Fibroblast of the aortic adventitia (primary cell): ENCODE results near the gene TENT4A. TPM values are rescaled to one million over a fixed set of nuclear protein-coding genes. Genes with fewer than 3 reads are reported as not detected.

Experiments used
- DNase-seq: peaks from one replicate; pipeline ENCODE4 v3.0.0-alpha.2; 2010; ENCODE audit warnings: low read depth
- H3K4me3 ChIP-seq: 2 replicates; pipeline ENCODE4 v1.5.1; 2011; ENCODE audit warnings: low read depth, mild to moderate bottlenecking, control low read depth, low read length, moderate library complexity
- total RNA-seq: library from RNA; depleted of rRNA; stranded (reverse); fragments of >200 nt; gene quantifications from 2 replicates; pipeline ENCODE4 v1.2.3, GENCODE V29; 2012; ENCODE audit warnings: low replicate concordance
- TF ChIP-seq, protein P1 (sequence below): IDR thresholded peaks from 2 replicates; pipeline ENCODE4 v1.5.1; 2011; ENCODE audit warnings: mild to moderate bottlenecking, low read length, control low read depth, inconsistent platforms; ENCODE audit not compliant: insufficient read depth

TENT4A gene
- total RNA-seq, 1 donor = 21.4 TPM

DNA sequence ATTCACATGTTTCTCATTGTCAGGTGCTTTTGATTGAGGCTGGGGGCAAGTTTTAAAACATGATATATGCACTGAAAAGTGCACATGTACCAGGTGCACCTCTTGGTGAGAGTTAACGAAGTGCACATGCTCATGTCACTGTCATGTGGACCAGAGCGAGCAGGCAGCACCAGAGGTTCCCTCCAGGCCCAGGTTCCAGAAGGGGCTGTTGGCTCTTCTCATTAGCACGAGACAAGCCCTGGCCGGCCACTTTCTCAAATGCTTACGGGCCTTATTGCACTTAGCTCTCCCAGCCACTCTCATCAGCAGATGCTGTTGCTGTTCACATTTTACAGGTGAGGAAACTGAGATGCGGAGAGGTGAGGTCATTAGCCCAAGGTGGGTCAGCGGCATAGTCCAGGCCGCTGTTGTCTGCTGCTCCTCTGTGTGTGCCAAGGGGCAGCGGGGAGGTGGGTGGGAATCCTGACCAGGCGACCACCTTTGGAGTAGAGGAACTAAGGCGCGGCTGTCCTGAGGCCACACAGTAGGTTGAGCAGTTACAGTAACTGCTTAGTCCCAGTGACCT is 27.4 kb downstream of the TENT4A start:
- DNase-seq = no peak
- H3K4me3 ChIP-seq = no peak overlapping the region
- TF ChIP-seq, protein P1, sequence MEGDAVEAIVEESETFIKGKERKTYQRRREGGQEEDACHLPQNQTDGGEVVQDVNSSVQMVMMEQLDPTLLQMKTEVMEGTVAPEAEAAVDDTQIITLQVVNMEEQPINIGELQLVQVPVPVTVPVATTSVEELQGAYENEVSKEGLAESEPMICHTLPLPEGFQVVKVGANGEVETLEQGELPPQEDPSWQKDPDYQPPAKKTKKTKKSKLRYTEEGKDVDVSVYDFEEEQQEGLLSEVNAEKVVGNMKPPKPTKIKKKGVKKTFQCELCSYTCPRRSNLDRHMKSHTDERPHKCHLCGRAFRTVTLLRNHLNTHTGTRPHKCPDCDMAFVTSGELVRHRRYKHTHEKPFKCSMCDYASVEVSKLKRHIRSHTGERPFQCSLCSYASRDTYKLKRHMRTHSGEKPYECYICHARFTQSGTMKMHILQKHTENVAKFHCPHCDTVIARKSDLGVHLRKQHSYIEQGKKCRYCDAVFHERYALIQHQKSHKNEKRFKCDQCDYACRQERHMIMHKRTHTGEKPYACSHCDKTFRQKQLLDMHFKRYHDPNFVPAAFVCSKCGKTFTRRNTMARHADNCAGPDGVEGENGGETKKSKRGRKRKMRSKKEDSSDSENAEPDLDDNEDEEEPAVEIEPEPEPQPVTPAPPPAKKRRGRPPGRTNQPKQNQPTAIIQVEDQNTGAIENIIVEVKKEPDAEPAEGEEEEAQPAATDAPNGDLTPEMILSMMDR = no peak

DNA sequence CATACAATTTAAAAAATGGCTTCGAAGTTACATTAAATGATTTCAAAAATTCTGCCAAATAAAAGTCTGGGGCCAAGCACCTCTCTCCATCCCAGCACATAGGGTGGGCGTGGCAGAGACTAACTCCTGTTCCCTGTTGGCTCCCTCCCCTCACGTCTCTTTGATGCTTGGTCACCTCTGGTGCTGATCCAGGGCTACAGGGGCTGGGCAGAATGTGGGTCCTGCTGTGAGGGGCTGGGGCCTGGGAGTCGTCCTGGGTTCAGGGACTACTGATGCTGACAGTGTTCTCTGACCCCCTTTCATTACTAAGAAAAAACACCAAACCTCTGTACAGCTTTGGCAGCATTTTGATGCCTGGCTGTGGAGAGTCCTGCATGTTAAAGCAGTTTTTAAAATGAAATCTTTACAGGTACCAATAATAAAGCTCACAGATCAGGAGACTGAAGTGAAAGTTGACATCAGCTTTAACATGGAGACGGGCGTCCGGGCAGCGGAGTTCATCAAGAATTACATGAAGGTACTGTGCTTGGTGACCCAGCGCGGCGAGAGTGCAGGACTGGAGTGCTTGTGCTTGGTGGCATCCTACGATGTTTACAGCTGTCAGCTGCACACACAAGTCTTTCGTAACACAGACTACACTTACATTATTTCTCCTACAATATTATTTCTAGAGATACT is 29.0 kb downstream of the TENT4A start:
- TF ChIP-seq, protein P1 = no peak
- H3K4me3 ChIP-seq = no peak overlapping the region
- DNase-seq = no peak

DNA sequence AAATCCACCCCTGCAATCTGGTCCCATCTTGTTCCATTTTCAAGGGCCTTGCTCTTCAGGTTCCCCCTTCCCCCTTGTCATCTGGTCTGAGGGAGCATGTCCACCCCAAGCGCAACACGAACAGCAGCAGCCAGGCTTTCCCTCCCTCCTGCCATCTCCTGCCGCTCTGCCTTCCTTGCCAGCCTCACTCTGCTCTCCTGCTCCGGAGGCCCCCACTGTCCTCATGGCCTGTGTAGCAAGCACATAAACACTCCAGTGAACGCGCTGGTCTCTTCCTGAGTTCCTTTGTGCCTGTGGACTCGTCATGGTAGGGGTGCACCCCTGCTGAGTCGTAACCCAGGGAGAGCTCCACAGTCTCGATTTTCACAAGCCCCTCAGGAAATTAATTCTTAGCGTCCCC is 29.9 kb downstream of the TENT4A start:
- no peak for DNase-seq
- H3K4me3 ChIP-seq = no peak overlapping the region
- TF ChIP-seq, protein P1 = no peak

DNA sequence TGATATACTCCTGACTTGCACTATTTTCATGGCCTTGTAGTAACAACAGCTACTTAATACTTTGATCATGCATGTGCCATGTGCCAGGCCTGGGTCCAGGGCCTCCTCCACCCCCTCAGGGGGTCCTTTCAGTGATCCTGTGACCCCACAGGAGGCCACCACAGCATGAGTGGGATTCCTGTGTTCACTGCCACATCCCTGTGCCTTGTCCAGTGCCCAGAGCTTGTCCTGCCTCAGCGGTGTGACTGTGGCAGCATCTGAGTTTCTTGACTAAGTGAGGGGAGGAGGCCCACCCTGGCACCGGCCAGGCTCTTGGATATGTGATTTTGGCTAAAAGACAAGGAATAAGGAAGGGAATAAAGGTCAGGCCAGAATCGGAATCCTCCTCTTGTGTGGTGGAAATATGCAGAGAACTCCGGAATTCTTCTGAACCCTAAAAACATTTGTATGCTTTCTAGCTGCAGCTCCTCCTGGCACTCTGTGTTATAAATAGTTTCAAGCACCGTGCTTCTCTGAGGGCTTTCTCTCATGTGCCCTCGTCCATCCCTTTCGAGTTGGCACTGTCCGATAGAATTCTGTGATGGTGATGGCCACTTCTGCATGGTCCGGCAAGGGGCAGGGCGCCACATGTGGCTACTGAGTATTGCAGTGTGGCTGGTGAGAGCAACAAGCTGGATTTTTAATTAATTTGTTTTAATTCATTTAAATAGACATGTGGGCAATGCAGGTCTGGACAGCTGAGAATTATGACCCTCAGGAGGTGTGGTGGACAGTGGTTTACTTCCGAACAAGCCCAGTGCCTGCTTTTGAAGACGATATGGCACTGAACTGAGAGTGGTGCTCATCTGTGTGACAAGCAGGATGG is 31.8 kb downstream of the TENT4A start:
- no peak for DNase-seq
- TF ChIP-seq, protein P1 = no peak
- H3K4me3 ChIP-seq = no peak overlapping the region

DNA sequence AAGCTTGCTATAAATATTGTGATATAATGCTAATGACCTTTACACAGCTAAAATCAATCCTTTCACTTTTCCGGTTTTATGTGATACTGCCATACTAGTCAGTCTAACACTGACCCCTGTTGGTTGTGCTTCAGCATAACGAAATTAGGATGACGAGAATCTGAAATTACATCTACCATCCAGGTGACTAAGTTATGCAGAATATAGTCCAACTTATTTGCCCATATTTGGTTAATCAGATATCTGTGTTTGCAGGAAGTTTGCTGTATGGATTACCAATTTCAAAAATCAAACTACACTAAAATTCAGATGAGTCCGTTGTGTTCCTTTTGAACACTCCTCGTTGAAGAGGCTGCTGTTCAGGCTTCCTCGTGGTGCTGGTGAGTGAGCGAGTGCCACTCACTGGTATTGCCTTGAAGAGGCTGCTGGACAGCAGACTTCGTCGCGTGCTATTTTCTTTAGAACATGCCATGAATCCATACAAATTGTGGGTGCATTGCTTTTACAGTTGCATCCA is 32.5 kb downstream of the TENT4A start:
- peak; percentile 80 for DNase-seq
- TF ChIP-seq, protein P1 = peak; percentile 83
- H3K4me3 ChIP-seq = no peak overlapping the region

DNA sequence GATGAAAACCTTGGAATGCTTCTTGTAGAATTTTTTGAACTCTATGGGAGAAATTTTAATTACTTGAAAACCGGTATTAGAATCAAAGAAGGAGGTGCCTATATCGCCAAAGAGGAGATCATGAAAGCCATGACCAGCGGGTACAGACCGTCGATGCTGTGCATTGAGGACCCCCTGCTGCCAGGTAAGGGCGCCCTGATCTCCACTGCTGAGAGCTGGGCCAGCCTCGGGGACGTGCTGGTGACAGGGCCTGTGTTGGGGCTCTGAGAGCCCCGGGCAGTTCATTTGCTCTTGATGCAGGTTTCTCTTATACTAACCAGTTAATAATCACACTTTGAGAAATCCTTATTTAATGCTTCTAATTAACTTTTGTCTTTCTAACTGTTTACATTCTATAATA is 33.0 kb downstream of the TENT4A start:
- no peak for DNase-seq

More for the DNA sequence above, 33.0 kb downstream of the TENT4A start:
- H3K4me3 ChIP-seq = no peak overlapping the region
- TF ChIP-seq, protein P1 = no peak
